Measurements from ENCODE around the gene PKN3.

- TF ChIP-seq ARID3A (IDR thresholded peaks at IDR 0.05; ENCODE audit: borderline replicate concordance, low read depth, low read length) (no peak), BDP1 (IDR thresholded peaks at IDR 0.05; ENCODE audit: insufficient read depth, insufficient read length) (no peak)
Measured at GRCh38 chr9:128701227-128701854, 962 bp upstream of the PKN3 start.

Data from K562 (cell line).